ENCODE measurements around the gene TNS2.

DNA sequence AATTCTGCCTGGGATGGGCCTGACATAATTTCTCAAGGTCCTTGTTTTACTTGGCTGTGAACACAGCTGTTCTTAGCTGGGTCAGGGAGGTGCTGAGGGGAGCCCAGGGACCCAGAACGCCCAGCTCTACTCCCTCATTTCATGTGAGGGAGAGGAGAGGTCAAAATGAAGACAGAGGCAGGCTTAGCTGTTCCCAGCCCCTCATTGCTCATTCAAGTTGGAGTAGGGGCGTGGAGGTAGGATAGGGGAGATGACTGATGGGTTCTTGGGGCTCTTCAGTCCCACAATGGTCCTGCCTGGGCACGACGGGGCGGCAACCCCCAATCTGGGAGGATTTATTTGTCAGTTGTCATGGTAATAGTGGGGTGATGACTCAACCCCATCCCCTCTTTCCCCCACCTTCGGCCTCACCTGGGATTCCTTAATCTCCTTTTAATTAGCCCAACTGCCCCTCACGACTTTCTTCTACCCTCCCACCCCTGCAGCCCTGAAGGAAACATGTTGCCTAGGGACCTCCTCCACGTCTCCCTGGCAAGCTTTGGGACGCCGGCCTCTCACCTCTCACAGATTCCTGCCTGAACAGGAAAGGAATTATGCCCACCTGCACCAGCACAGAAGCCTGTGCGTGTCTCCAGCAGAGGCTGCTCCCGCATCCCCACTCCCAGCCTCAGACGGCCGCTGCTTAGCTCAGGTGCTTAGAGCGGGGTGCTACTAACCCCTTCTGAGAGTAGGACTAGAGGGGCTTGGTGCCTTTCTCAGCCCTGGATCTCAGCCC, 19.1 kb downstream of the TNS2 start:
- TF ChIP-seq, protein P1, sequence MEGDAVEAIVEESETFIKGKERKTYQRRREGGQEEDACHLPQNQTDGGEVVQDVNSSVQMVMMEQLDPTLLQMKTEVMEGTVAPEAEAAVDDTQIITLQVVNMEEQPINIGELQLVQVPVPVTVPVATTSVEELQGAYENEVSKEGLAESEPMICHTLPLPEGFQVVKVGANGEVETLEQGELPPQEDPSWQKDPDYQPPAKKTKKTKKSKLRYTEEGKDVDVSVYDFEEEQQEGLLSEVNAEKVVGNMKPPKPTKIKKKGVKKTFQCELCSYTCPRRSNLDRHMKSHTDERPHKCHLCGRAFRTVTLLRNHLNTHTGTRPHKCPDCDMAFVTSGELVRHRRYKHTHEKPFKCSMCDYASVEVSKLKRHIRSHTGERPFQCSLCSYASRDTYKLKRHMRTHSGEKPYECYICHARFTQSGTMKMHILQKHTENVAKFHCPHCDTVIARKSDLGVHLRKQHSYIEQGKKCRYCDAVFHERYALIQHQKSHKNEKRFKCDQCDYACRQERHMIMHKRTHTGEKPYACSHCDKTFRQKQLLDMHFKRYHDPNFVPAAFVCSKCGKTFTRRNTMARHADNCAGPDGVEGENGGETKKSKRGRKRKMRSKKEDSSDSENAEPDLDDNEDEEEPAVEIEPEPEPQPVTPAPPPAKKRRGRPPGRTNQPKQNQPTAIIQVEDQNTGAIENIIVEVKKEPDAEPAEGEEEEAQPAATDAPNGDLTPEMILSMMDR (IDR thresholded peaks at IDR 0.05), result no peak
- TF ChIP-seq, protein P2, sequence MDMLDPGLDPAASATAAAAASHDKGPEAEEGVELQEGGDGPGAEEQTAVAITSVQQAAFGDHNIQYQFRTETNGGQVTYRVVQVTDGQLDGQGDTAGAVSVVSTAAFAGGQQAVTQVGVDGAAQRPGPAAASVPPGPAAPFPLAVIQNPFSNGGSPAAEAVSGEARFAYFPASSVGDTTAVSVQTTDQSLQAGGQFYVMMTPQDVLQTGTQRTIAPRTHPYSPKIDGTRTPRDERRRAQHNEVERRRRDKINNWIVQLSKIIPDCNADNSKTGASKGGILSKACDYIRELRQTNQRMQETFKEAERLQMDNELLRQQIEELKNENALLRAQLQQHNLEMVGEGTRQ (IDR thresholded peaks at IDR 0.05; ENCODE audit: borderline replicate concordance, low read depth, low read length), result no peak

All from SK-N-SH (cell line).